GM23338 (cell line): ENCODE results near the gene GUCY1A2.

Experiments
- CTCF ChIP-seq, 2 experiments: fragments of 200-600 bp in 1 of 2; sonication (generic) in 1 of 2; conservative IDR thresholded peaks; 2 replicates each; pipeline versions ENCODE4 v1.5.1 to v1.6.1; 2016 to 2017; ENCODE audit warnings: antibody characterized with exemption in 2 of 2, low read depth in 2 of 2, mild to moderate bottlenecking in 2 of 2, moderate library complexity in 1 of 2
- EZH2 ChIP-seq: fragments of 200-600 bp; sonication (generic); IDR thresholded peaks from one replicate; pipeline ENCODE4 v1.8.0; 2017; ENCODE audit warnings: antibody characterized with exemption, mild to moderate bottlenecking, low read depth; ENCODE audit not compliant: unreplicated experiment
- EZH2phosphoT487 ChIP-seq: fragments of 200-600 bp; sonication (generic); IDR thresholded peaks from one replicate; pipeline ENCODE4 v1.8.1; 2018; ENCODE audit warnings: antibody characterized with exemption; ENCODE audit not compliant: unreplicated experiment
- JUNB ChIP-seq: IDR thresholded peaks from one replicate; pipeline ENCODE4 v1.6.1; 2016; ENCODE audit warnings: antibody characterized with exemption; ENCODE audit not compliant: unreplicated experiment
- POLR2AphosphoS5 ChIP-seq: IDR thresholded peaks from 2 replicates; pipeline ENCODE4 v1.6.1; 2016; ENCODE audit warnings: antibody characterized with exemption, low read depth
- REST ChIP-seq: IDR thresholded peaks from one replicate; pipeline ENCODE4 v1.6.1; 2018; ENCODE audit warnings: antibody characterized with exemption; ENCODE audit not compliant: unreplicated experiment

- TF ChIP-seq CTCF (conservative IDR thresholded peaks at IDR 0.05; ENCODE audit: low read depth in 2 of 2) (no peak), REST (no peak), EZH2 (no peak), POLR2AphosphoS5 (no peak), EZH2phosphoT487 (no peak), JUNB (no peak)
Observed at GRCh38 chr11:106670069-106670468, 348.2 kb downstream of the GUCY1A2 start.
